Stimulated activated CD8-positive, alpha-beta memory T cell treated with anti-CD3 and anti-CD28 coated beads, Interleukin-4, amount 100 ng/mL, for 48 hours (primary cell): ENCODE measurements around the gene LORICRIN.

Experiments used
- DNase-seq: peaks from one replicate; pipeline ENCODE4 v3.0.0-alpha.2; 2020

Gene LORICRIN, protein sequence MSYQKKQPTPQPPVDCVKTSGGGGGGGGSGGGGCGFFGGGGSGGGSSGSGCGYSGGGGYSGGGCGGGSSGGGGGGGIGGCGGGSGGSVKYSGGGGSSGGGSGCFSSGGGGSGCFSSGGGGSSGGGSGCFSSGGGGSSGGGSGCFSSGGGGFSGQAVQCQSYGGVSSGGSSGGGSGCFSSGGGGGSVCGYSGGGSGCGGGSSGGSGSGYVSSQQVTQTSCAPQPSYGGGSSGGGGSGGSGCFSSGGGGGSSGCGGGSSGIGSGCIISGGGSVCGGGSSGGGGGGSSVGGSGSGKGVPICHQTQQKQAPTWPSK

GRCh38 chr1:153259387-153259786, at the start of gene LORICRIN:
Gene LORICRIN, plus strand, starts transcription at chr1:153259687. Its CDS starts 1,263 bp downstream, at chr1:153260950.
- DNase-seq = no peak

DNA sequence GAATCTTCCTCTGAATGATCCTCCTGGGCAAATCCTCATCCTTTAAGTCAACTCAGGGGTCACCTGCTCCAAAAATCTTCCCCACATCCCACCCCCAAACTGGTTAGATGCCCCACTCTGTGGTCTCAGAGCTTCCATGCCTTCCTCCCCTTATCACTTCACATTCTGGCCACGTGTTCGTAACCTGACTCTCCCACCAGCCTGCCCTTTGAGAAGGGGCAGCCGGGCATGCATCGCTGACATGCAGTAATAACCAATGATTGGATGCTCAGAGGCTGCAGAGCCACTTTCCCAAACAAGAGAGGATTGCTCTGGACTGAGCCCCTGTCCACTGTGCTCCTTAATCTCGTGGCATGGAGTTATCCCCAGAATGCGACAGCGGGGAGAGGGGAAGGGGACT, 49.3 kb upstream of the LORICRIN start:
- DNase-seq = no peak

GRCh38 chr1:153212201-153212600, 47.3 kb upstream of the LORICRIN start:
- no peak for DNase-seq

DNA sequence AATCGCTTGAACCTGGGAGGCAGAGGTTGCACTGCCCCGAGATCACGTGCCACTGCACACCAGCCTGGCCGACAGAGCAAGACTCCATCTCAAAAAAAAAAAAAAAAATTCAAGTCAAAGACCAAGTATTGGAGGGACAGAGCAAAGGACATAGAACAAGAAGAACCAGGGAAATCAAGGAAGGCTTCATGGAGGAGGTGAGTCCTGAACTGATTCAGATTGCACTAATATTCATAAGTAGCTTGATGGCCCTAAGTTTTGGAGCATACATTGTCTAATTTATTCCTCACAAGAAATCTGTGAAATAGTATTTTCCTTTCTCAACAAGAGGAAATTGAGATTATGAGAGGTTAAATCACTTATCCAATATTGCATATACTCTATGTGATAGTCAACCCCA, 46.0 kb upstream of the LORICRIN start:
- no peak for DNase-seq

DNA sequence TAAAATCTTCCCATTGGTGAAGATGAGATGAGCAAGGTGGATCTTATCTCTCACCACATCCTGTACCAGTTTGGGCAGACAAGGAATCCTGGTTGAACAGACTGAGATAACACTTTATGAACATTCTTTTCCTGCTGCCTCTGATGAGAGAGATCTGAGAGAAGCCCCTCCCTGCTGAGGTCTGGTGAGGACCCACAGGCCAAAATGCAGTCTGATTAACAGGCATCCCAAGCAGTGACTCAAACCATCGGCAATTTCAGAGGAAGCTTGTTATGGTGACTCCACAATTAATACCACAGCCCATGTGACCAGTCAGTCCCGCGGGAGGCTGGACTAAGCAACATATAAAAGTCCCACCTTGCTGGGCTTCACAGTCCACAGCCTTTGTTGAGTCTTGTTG, 42.3 kb upstream of the LORICRIN start, which contains the start of gene PRR9:
TSS of gene PRR9 (plus strand) at position 373 of the 400 bp plus-strand sequence. CDS start 561 bp downstream, outside the sequence.
- DNase-seq = no peak

- DNase-seq = no peak
These were observed 41.6 kb upstream of the LORICRIN start for GRCh38 chr1:153217744-153218416.

DNA sequence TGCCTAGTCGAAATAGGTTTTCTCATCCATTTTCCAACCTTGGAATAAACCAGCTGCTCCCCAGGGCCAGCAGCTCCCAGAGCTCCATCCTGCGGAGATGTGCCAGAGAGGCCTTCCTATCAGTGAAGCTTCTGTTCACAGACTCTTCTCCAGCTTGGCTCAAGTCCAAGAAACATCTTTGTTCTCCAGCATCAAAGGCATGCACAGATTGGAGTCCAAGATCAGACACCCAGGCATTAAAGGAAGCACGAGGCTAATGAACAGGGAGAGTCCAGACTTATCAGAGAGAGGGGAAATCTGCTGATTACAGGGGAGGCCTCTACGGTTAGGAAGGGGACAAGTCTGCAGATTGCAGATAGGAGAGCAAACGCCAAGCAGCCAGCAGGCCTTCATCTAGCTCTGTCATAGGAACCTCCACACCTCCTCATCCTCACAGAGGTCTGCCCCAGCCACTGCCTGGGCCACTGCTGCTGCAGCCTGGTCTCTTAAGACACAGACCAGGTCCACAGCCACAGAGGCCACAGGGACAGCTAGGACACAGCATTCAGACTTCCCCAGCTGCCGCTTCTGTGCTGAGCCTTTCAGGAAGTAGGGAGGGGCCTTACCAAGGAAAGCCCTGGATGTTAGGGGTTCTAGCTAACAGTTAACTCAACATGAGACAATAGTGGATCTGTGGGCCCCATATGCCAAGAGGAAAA, 38.7 kb upstream of the LORICRIN start:
- DNase-seq = no peak

- DNase-seq = peak; percentile 78
These were observed 36.2 kb upstream of the LORICRIN start for GRCh38 chr1:153223040-153223891.

GRCh38 chr1:153227810-153228209, 31.7 kb upstream of the LORICRIN start:
- DNase-seq = no peak

DNA sequence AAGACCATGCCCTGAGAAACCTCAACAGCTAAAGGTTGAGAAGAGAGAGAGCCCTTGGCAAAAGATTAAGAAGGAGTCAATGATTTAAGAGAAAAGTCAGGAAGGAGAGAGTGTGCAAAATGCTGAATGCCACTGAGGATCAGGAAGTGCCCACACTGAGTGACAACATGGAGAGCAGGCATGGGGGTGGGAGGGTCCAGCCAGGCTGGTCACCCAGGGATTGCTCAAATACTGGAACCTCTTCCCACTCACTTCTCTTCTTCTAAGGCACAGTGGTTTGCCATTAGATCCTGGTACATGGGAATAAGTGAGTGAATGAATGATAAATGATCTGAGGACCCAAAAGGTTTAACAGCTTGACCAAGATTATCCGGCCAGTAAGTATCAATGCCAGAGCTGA, 31.0 kb upstream of the LORICRIN start:
- DNase-seq = no peak

- peak; percentile 60 for DNase-seq
These were observed 30.2 kb upstream of the LORICRIN start for GRCh38 chr1:153229076-153229829.

DNA sequence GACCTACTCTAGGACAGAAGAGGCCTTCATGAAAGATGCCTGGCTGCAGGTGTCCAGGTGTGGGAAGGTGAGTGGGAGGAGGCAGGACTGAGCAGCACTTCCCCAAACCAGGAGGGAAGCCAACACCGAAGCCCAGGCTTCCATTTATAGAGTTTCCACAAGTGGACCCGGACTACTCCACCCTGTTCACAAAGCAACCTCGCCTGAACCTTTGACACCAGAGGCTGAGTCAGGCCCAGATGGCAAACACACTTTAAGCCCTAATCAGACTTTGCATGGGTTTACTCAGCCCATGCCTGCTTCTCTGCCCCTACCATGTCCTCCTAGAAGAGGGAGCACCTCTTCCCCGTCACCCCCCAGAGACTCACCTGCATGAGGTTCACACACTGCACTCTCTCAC, 28.1 kb upstream of the LORICRIN start:
- no peak for DNase-seq

- DNase-seq = no peak
These were observed 27.7 kb upstream of the LORICRIN start for GRCh38 chr1:153231785-153232184.

GRCh38 chr1:153232553-153232952, 26.9 kb upstream of the LORICRIN start:
- no peak for DNase-seq

GRCh38 chr1:153233448-153233847, 26.0 kb upstream of the LORICRIN start:
- DNase-seq = no peak

DNA sequence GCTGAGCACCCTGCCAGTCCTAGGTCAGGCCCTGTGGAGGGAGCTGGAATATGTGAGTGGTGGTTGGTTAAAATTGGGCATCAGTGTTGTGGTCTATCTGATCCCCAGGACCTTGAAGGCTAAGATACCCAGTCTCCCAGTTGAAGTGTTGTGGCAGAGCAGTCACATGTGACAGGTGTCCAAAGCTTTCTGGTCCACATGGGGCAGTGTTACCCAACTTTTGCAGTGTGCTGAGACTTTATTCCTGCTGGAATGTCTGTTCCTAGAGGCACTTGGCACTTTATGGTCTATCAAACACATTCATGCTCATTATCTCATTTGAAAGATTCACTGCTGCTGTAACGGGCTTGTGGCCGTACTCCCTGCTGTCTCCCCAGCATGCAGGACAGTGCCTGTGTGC, 21.0 kb upstream of the LORICRIN start:
- DNase-seq = no peak

- DNase-seq = no peak
These were observed 17.3 kb upstream of the LORICRIN start for GRCh38 chr1:153242160-153242559.

- DNase-seq = no peak
These were observed 14.0 kb upstream of the LORICRIN start for GRCh38 chr1:153245466-153245865.

DNA sequence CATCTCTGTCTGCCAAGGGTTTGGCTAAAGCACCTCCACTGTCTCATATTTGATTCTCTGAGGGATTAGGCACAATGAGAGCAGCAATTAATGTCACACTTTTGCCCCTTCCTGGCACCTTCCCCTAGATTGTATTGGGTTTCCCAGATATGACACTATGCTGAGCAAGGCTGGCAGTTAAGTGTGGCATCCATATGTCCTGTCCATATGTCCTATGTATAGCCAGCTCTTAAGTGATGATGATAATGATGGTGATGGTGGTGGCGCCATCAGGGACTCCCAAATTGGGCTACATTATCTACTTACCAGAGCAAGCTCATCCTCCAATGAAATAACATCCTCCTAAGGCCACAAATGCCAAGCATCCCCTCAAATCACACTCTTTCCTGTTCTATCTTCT, 13.5 kb upstream of the LORICRIN start:
- no peak for DNase-seq

GRCh38 chr1:153246825-153247224, 12.7 kb upstream of the LORICRIN start:
- no peak for DNase-seq

DNA sequence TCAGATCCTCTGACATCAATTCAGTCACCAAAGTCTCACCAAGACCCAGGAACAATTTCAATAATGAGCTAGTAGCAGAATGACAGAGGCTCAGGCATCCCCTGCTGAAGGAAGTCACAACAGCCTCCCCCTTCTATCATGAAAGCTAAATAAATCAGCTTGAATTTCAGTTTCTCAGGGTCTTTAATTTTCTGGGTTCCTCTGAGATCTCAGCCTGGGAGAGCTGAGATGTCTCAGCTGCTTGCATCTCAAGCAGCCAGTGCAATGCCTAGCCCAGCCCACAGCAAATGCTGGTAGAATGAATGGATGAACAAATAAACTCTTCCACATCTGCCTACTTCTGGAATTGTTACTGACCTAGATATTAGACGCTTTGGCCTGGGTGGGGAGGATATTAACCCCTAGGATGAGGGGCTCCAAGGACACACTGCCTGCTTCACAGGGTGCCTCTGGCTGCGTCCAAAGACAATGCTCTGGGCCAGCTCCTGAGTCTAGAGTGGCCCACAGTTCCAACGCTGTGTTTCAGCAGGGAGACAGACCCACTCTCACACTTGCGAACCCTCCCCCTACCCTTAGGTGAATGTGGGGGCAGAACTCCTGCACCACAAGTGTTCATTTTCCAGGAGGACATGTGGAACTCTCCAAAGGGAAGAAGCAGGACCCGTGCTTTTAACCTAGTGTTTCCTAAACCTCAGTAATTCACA, 11.2 kb upstream of the LORICRIN start:
- no peak for DNase-seq
